Esophagus muscularis mucosa (tissue), 4 donors: ENCODE data around the gene MCF2L. TPM values are rescaled to one million over a fixed set of nuclear protein-coding genes. Genes with fewer than 3 reads are reported as not detected.

Source experiments
- DNase-seq: peaks from one replicate; pipeline ENCODE4 v3.0.0-alpha.2; 2017; ENCODE audit errors: extremely low spot score
- H3K27ac ChIP-seq, 4 donors: fragments of 200-600 bp; sonication (generic); replicated peaks in 1 of 4; 1 replicate in 3 of 4; 2 replicates in 1 of 4; pipeline ENCODE4 v1.5.1; 2016 to 2019; ENCODE audit warnings: mild to moderate bottlenecking in 1 of 4
- H3K27me3 ChIP-seq, 4 donors: fragments of 200-600 bp; sonication (generic); one replicate each; pipeline versions ENCODE4 v1.5.1 to v1.6.0; 2016 to 2019
- H3K36me3 ChIP-seq, 4 donors: fragments of 200-600 bp; sonication (generic); one replicate each; pipeline ENCODE4 v1.5.1; 2016 to 2019
- H3K4me1 ChIP-seq, 4 donors: fragments of 200-600 bp; sonication (generic); one replicate each; pipeline ENCODE4 v1.5.1; 2016 to 2019
- H3K4me3 ChIP-seq, 4 donors: fragments of 200-600 bp; sonication (generic); 1 replicate in 2 of 4; 2 replicates in 2 of 4; pipeline ENCODE4 v1.5.1; 2016 to 2019; ENCODE audit warnings: mild to moderate bottlenecking in 4 of 4, moderate library complexity in 1 of 4
- H3K9me3 ChIP-seq, 4 donors: fragments of 200-600 bp; sonication (generic); 1 replicate in 3 of 4; 2 replicates in 1 of 4; pipeline ENCODE4 v1.5.1; 2016 to 2019
- EP300 ChIP-seq: sonication (generic); formaldehyde crosslinking; IDR thresholded peaks from one replicate; pipeline ENCODE4 v1.6.1; 2017; ENCODE audit warnings: antibody characterized with exemption
- POLR2A ChIP-seq: fragments of 450-650 bp; IDR thresholded peaks from one replicate; pipeline ENCODE4 v1.6.1; 2017; ENCODE audit warnings: antibody characterized with exemption, moderate library complexity, mild to moderate bottlenecking, low read depth
- POLR2AphosphoS5 ChIP-seq, 2 donors: sonication (generic); formaldehyde crosslinking; IDR thresholded peaks; one replicate each; pipeline ENCODE4 v1.6.1; 2017; ENCODE audit warnings: antibody characterized with exemption in 2 of 2
- WGBS: methylation state at CpG from one replicate; pipeline ENCODE4 v1.1.5; 2018; 5-methylcytosine and 5-hydroxymethylcytosine counted together
- intact Hi-C: fragments of 100-400 bp; cut with DNase I; formaldehyde crosslinking; loops from one replicate; pipeline ENCODE4 v1.15.1; 2023
- total RNA-seq, 4 donors: library from RNA; depleted of rRNA; stranded (reverse); fragments of >200 nt; gene quantifications; one replicate each; pipeline versions ENCODE4 v1.1.0 to v1.2.1, GENCODE V29; 2016
- TF ChIP-seq, protein P1 (sequence below), 3 experiments: fragments of 200-600 bp in 2 of 3; fragments of 450-650 bp in 1 of 3; sonication (generic) in 2 of 3; IDR thresholded peaks; one replicate each; pipeline ENCODE4 v1.5.1; 2017 to 2019; ENCODE audit warnings: antibody characterized with exemption in 3 of 3, mild to moderate bottlenecking in 2 of 3, moderate library complexity in 1 of 3

MCF2L gene
- total RNA-seq, 4 donors from 2014 or later, result 14.5 to 38.6 (median 26.7) TPM

DNA sequence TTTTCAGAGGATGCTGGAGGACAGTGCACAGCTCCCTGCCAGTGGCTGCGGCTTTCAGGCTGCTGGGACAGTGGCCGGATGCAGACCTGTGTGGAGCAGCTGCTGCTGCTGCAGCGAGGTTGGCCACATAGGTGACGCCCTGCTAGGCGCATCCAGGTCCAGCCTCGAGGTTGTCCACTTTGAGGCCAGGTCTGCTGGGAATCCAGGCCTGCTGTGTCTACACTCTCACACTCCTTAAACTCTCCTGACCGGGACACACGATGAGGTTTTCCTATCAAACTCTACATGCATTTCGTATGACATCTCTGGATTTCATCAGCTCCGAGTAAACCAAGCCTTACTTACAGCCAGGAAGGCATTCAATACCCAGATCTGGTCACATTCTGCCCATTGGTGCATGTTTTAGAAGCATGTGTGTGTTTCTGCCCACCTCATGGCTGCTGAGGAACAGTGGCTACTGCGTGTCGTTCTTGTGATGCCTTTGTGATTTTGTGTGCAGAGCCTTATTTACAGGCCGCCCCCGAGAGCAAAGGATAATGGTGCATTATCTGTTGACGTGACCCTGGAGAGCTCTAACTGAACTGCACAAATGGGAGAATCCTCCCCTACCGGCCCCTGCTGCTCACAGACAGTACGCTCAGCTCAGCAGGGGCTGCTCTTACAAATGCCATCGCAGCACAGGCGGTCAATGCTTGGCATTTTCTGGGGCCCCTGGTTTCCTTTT is 12.3 kb upstream of the MCF2L start:
- H3K27me3 ChIP-seq, result peaks cover 0 to 42% (median 0%) of the 10 kb centered on the region in 4 donors
- peaks cover 0 to 16% (median 9%) of the 10 kb centered on the region in 4 donors for H3K4me1 ChIP-seq
- no peak overlapping the region for H3K27ac ChIP-seq
- no peaks in the 10 kb centered on the region for H3K36me3 ChIP-seq
- 77% methylated on average over 19 of the region's 19 CpGs for WGBS
- DNase-seq, result no peak
- no peaks in the 10 kb centered on the region for H3K9me3 ChIP-seq
- intact Hi-C loops, result no loop called here
- TF ChIP-seq EP300 (no peak), POLR2AphosphoS5 (IDR thresholded peaks at IDR 0.05) (no peak), POLR2A (no peak)
- TF ChIP-seq, protein P1, sequence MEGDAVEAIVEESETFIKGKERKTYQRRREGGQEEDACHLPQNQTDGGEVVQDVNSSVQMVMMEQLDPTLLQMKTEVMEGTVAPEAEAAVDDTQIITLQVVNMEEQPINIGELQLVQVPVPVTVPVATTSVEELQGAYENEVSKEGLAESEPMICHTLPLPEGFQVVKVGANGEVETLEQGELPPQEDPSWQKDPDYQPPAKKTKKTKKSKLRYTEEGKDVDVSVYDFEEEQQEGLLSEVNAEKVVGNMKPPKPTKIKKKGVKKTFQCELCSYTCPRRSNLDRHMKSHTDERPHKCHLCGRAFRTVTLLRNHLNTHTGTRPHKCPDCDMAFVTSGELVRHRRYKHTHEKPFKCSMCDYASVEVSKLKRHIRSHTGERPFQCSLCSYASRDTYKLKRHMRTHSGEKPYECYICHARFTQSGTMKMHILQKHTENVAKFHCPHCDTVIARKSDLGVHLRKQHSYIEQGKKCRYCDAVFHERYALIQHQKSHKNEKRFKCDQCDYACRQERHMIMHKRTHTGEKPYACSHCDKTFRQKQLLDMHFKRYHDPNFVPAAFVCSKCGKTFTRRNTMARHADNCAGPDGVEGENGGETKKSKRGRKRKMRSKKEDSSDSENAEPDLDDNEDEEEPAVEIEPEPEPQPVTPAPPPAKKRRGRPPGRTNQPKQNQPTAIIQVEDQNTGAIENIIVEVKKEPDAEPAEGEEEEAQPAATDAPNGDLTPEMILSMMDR (IDR thresholded peaks at IDR 0.05), result no peak
- no peak overlapping the region for H3K4me3 ChIP-seq

DNA sequence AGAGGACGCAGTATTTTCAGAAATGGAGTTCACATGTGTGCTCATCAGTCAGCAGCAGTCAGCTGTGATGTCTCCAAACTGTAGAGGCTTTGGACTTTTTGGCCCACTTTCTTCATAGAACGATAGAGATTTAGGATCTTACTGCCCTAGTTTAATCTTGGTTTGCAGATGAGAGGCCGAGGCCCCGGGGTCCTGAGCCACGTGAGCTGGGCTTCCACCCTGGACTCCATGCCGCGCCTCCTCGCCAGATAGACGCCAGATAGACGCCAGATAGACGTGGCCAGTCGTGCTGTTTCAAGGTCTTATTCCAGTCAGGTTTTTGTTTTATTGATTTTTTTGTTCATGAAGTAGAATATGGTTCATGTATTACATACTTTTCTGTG is 11.7 kb upstream of the MCF2L start:
- H3K9me3 ChIP-seq, result no peaks in the 10 kb centered on the region
- WGBS, result 79% methylated on average over 12 of the region's 12 CpGs
- TF ChIP-seq EP300, result no peak
- TF ChIP-seq POLR2AphosphoS5 (IDR thresholded peaks at IDR 0.05), result no peak
- TF ChIP-seq, protein P1 (IDR thresholded peaks at IDR 0.05), result no peak
- no peak for TF ChIP-seq POLR2A
- H3K27ac ChIP-seq, result no peak overlapping the region
- peaks cover 0 to 42% (median 0%) of the 10 kb centered on the region in 4 donors for H3K27me3 ChIP-seq
- peaks cover 0 to 16% (median 9%) of the 10 kb centered on the region in 4 donors for H3K4me1 ChIP-seq
- DNase-seq, result no peak
- intact Hi-C loops, result no loop called here
- H3K36me3 ChIP-seq, result no peaks in the 10 kb centered on the region
- no peak overlapping the region for H3K4me3 ChIP-seq

DNA sequence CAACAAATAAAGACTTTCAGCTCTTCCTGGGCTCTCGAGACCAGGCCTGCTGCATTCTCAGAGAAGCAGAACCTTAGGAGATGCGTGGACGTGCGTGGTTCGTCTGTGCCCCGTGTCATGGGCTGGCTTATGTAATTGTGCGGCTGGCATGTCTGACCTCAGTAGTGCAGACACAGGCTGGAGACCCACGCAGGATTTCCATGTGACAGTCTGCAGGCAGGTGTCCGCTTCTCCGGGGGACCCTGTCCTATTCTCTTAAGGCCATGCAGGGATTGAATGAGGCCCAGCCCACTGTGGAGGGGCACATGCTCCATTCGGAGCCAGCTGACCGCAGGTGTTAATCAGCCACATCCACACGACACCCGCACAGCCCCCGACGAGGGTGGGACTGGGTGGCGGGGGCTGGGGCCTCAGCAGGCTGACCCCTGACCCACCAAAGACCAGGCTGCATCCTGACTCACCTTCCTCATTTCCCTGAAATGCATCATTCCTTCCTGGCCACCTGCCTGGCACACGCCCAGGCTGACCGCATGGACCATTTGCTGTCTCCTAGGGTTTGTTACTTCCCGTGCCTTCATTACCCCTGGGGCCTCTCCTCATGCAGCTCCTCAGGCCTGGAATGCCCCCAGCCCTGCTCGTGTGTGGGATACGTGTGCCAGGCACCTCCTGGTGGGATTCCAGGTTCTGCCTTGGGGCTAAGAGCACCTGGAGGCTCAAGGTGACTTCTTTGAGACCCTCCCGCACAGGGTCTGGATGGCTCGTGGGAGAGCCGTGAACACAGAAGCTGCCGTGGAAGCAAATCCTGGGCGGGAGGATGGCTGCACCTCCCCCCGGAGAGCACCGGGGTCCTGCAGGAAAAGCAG is 10.7 kb upstream of the MCF2L start:
- DNase-seq, result no peak
- Histone ChIP-seq H3K27me3 (peaks cover 0 to 47% (median 0%) of the 10 kb centered on the region in 4 donors), H3K27ac (peak overlapping the region; percentile 42 to 73 (median 66)), H3K4me1 (peaks cover 0 to 20% (median 9%) of the 10 kb centered on the region in 4 donors), H3K9me3 (no peaks in the 10 kb centered on the region), H3K4me3 (no peak overlapping the region), H3K36me3 (no peaks in the 10 kb centered on the region)
- WGBS, result 74% methylated on average over 23 of the region's 29 CpGs
- intact Hi-C loops, result no loop called here
- TF ChIP-seq, protein P1 (IDR thresholded peaks at IDR 0.05), result no peak
- TF ChIP-seq POLR2A (no peak), POLR2AphosphoS5 (IDR thresholded peaks at IDR 0.05) (peak in 1 of 2 donors; percentile 25), EP300 (peak; percentile 56)

DNA sequence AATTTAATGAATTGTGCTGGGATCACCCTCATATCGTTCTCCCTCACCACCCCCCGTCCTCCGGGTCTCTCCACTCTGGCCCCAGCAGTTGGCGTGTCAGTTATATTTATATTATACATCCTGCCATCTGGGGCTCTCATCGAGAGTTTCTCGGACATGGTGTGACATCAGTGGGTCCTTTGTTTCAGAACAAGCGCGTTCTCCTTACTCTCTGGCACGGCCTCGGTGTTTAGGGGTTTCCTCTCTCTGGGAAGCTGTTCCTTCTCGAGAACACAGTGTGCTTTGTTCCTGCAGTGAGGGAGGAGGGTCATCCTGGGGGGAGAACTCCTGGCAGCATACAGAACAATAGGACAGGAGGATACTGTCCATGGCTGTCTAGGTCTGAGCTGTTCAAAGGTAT is 9.8 kb upstream of the MCF2L start:
- H3K4me1 ChIP-seq, result peaks cover 0 to 20% (median 9%) of the 10 kb centered on the region in 4 donors
- no peak overlapping the region for H3K4me3 ChIP-seq
- no peak for DNase-seq
- WGBS, result 54% methylated on average over 11 of the region's 11 CpGs
- no peaks in the 10 kb centered on the region for H3K9me3 ChIP-seq
- H3K36me3 ChIP-seq, result no peaks in the 10 kb centered on the region
- intact Hi-C loops, result no loop called here
- peak overlapping the region; percentile 42 to 73 (median 66) for H3K27ac ChIP-seq
- TF ChIP-seq POLR2AphosphoS5 (IDR thresholded peaks at IDR 0.05) (peak; percentile 70 to 73), POLR2A (no peak), EP300 (peak; percentile 68)
- TF ChIP-seq, protein P1 (IDR thresholded peaks at IDR 0.05), result no peak
- peaks cover 0 to 54% (median 0%) of the 10 kb centered on the region in 4 donors for H3K27me3 ChIP-seq
